GM21528 (cell line): ENCODE measurements around the gene GRIK1.
"Not testable (repeated sequence)": the region's sequence is repeated elsewhere in the genome, so short reads cannot be mapped to it uniquely, and the experiment has no call there.

Experiments
- ATAC-seq: cut with Tn5 transposase; IDR thresholded peaks from one replicate; pipeline ENCODE4 v1.9.1; 2021; ENCODE audit warnings: mild to moderate bottlenecking, moderate library complexity; ENCODE audit not compliant: unreplicated experiment, low FRiP score

The GRIK1 gene

DNA sequence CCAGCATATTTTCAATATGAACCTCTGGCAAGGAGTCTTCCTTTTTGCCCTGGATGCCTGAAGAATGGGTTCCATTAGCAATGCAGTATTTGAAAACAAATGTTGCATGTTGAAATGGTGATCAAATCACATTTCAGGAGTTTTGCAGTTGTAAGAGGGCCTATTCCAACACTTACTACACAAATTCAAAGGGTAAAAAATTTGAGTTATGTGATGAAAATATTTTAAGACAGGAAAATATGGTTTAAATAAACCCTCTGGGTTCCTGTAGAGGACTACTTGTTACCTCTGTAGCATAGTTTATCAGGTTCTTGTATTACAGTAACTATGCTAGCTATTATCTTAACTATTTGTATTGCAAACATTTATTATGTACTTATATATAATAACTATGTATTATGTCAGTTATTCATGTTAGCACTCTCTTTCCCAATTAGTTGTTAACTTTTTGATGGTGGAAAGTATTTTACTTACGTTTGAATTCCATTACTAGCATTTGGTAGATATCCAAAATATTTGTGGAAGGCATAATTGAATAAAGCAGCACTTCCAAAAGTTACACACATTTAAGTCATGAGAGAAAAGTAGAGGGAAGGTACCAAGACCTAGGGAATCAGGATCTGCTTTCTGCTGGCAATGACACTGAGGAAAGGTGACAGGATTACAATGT, 312.9 kb downstream of the GRIK1 start:
- no peak for ATAC-seq

DNA sequence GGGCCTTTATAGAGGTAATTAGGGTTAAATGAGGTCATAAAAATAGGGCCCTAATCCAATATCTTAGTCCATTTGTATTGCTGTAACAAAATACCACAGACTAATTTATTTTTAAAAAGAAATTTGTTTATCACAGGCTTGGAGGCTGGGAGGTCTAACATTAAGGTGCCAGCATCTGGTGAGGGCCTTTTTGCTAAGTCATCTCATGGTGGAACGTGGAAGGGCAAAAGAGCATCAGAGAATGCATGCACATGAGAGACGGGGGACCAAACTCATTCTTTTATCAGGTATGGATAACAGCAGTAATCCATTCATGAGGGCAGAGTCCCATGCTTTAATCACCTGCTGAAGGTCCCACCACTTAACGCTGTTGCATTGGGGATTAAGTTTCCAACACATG, 313.8 kb downstream of the GRIK1 start:
- no peak for ATAC-seq

DNA sequence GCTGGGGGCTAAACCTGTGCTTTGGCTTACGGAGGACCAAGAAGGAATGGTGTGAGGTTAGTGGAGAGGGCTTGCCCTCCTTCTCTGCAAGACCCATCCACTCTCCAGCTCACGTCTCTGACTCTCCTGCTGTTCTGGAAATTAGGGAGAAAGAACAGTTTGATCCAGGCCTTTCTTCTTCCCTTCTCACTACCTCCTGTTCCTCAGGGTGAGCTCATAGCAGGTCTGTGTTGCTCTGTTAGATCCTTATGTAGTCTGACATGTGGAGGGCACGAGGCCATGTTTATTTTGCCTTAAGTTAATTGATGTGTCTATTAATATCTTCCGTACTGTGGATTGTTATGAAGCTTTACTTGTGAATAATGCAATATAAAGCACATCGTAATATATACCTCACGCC, 315.0 kb downstream of the GRIK1 start:
- no peak for ATAC-seq

DNA sequence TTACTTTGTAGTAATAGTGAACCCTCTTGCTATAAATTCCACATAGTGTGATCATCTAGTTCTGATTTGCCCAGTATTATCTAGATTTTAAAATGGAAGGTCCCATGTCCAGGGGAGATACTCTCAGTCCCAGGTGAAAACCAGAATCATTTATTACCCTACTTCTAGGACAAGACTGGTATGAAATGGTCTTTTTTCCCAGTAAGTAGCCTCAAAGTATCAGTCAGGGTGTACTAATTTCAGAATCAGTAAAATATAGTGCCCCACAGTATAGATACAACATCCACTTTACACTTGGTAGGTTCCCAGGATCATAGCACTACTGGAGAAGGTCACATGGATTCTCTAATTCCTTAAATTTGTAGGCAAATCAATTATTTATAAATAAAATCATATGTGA, 318.3 kb downstream of the GRIK1 start:
- no peak for ATAC-seq

DNA sequence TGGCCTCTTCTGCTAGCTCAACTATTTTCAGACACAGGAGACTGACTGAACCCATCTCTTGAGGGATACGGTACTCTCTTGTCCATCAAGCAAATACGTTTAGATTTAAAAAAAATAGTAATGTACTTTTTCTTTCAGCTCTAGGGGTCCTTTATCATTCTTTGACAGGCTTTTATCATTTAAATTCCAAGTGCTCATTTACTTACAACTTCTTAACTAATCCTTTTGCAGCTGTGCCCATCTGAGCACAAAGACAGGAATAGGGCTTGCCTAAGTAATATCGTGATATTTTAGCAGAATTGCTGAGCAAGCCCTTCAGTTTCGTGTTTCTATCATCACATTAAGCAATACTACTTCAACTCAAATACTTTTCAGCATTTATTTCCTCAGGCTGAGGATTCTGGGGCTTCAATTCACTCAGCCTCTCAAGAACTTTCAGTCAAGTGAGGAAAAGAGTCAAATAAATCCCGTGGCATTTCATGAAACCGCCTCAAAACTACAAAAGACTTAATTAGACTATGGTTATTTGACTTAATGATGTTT, 323.5 kb downstream of the GRIK1 start:
- no peak for ATAC-seq

DNA sequence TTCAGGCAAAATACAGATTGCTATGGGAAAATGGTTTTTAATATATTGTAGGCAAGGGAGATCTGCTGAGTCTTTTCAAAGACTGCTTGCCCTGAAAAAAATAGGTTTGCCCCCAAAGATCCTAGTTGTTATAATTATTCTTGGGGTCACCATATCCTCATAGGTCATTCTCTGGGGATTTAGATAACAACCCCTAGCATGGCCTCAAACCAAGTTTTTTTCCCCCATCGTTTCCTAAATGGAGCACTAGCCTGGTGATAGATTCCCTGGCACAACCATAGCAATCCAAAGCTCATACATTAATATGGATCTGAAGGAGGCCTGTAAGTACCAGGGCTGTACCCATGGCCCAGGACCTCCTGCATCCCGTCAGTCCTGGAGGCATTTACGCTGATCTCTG, 325.9 kb downstream of the GRIK1 start:
- ATAC-seq: no peak

DNA sequence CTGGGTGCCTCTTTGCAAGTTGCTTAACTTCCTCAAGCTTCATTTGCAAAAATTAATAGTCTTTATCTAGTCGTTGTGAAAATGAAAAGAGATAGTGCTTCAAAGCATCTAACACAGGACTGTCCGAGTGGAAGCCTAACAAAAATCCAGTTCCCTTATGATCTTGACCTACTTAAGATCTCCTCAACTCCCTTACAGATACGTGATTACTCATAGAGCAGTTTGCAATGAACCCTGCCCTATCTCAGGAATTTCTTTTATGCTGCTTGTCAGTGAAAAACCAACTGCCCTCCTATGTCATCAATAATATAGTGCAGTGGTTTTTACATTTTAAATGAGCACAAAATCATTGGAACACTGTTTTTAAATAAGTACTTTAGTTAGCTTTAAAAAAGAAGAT, 326.8 kb downstream of the GRIK1 start:
- no peak for ATAC-seq

DNA sequence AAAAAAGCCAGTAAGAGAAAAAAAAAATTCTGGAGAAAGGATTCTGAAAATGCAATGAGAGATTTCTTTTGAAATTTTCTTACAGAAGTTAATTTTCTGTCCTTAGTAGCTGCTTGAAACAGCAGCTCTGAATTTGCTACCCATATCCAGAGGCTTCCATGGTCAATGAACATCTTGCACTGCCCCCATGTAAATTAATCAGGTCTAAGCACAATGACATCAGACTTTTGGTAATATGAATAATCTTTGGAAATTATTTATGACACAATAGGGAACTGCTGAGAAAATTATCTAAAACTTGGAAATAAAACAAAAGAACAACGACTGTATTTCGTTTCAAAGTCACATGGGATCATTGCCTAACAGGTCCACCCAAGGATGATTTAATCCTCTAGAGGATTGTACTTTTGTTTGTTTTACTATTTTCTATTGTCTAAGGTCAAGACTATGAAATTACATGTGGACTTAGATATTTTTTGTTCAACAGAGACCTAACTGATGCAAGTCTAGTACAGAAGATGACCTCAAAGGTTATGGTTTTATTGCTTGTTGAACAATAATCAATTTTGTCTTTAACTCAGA, 328.9 kb downstream of the GRIK1 start:
- ATAC-seq: no peak

DNA sequence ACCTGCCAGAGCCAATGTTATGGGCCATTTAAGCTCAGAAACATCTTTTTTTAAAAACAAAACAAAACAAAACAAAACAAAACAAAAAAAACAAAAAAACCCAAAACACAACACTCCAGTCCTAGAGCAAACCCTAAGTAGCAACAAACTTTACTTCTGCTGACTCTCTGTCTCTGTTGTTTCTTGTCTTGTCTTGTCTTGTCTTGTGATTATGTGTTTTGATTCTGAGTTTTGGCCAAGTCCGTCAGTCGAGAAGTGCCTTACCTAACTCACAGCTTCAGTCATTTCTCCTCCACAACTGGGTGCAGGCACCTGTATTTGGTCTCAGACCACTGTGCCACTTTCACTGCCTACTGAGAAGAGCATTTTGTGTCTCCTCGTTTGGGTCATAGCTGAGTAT, 333.2 kb downstream of the GRIK1 start:
- ATAC-seq: no peak

DNA sequence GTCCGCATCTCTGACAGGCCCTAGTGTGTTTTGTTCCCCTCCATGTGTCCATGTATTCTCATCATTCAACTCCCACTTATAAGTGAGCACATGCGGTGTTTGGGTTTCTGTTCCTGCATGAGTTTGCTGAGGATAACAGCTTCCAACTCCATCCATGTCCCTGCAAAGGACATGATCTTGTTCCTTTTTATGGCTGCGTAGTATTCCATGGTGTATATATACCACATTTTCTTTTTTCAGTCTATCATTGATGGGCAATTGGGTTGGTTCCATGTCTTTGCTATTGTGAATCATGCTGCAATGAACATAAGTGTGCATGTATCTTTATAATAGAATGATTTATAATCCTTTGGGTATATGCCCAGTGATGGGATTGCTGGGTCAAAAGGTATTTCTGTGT, 334.6 kb downstream of the GRIK1 start:
- not testable (repeated sequence) for ATAC-seq

DNA sequence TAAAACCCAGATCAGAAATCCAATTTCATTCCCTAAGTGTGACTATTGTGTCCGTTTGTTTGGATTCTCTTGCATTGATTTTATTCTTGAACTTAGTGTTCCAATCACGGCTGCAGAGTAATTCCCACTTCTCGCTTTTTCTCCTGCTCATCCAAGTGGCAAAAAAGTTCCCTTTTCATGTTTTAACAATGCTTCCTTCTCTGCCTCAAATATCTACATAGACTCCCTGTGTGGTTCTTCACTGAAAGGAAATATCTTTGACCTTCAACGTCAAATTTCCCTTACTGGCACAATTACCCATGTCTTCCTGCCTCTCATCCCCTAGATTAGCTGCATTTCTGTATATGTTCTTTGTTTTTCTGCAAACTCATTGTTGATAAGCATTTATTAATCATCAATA, 335.7 kb downstream of the GRIK1 start:
- ATAC-seq: no peak

DNA sequence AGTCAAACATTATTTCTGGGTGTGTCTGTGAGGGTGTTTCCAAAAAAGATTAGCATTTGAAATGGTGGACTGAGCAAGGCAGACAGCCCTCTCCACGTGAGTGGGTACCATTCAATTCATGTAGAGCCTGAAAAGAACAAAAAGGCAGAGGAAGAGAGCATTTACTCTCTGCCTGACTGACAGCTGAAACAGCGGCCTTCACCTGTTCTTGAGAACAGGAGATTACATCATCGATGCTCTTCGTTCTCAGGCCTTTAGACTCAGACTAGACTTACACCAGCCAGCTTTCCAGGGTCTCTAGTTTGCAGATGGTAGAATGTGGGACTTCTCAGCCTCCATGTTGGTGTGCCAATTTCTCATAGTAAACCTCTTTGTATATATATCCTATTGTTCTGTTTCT, 338.7 kb downstream of the GRIK1 start:
- no peak for ATAC-seq

DNA sequence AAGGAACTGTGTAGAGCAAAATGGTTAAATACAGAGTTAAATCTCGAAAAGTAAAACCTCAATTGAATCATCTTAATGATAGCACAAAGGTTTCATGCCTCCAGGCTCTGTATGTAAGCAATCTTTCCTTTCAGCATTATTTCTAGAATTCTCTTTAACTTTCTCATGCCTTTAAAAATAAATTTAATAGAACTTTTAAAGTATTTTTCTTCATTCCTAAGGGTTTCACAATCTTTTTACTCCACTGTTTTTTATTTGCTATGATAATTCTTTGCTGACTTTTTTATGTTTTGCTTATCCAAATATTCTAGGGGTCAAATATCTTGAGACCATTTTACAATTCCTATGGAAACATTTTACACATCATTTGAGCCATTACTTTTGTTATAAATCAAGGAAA, 353.1 kb downstream of the GRIK1 start:
- ATAC-seq: no peak

DNA sequence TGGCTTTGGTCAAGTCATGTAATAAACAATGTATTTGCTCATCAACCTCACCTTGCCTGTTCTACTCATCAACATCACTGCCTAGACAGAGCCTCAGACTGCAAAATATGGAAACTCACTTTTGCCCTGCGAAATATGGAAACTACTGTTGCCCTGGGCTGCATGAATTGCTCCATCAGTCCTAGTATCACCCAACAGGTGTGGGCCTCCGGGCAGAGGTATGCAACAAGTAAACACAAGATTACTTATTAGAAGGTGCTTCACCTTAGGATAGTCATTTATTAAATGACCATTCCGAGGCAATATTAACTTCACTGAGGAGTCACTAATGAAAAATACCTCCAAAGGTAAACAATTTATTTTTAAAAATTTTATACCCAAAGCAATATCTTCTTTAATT, 354.3 kb downstream of the GRIK1 start:
- no peak for ATAC-seq

DNA sequence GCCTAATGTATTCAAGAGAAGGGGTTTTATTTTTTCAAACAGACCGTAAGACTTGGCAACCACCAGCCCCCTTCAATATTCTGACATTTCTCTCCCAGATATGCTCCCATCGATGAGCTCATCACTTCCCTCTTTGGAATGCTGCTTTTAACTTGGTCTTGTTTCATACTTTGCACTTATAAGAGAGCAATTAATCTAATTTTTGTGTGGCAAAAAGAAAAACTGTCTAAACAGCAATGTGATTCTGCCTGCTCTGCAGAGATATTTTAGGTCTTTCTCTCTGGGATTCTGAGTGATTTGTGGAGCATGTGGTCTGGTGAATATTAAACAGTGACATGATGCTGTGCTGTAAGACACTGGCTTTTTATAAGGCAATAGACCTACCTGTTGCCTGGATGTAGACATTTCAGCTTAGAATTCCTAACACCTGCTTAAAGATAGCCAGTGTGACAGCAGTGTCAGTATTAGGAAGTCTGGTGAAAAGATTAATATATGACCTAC, 356.3 kb downstream of the GRIK1 start:
- no peak for ATAC-seq

DNA sequence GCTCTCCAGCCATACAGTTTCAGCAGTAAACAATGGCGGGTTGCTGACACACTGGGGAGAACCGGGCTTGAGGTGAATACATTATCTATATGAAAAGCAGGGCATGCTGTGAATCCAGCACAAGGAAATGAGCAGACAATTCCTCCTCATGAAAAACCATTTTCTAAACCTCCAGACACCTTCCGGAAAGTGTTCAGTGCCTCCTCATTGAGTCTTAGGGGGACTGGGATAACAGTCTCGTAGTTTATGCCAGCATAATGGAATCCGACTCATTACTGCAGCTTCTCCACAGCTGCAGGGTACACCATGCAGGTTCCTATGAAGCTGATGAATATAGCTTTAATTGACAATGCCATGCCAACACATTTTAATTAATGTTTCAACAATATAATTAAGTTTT, 356.9 kb downstream of the GRIK1 start:
- no peak for ATAC-seq

DNA sequence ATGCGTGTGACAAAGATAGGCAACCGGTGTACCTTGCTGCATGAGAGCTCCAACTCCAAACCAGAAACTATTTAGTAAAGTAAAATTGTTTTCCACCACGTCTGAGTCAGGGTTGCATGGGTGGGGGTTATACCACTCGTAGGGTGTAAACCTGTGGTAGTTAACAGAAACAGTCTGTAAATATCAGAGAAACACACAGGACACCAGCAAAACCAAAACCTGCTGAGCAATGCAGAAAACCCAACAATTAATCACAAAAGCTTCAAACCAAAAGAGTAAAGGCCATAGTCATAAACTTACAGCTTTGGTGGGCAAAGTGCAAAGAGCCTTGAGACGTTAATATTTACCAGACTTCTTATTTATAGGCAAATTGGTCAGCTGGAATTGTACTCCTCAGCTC, 358.4 kb downstream of the GRIK1 start:
- ATAC-seq: no peak

DNA sequence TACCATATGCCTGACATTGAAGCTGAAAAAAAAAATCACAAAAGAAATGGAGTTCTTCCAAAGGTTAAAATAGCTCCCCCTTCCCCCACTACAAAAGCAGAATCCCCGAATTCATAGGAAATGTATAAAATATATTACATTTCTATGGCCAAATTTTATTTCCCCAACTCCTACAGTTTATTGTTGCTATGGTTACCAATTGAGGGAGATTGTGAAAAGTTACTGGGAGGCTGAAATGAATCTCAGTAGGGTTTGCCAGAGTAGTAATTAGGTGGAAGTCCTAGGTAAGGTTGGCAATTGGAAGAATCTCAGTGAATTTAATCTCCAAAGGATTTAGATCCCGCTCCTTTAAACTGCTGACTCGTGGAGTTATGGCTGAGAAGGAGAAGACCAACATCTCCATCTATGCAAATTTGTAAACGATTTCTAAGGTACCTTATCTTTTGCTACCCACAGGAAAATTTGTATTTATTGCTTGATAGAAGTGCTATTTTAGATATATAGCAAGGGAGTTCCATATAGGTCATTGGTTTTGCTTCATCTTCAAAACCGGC, 359.0 kb downstream of the GRIK1 start:
- ATAC-seq: no peak

DNA sequence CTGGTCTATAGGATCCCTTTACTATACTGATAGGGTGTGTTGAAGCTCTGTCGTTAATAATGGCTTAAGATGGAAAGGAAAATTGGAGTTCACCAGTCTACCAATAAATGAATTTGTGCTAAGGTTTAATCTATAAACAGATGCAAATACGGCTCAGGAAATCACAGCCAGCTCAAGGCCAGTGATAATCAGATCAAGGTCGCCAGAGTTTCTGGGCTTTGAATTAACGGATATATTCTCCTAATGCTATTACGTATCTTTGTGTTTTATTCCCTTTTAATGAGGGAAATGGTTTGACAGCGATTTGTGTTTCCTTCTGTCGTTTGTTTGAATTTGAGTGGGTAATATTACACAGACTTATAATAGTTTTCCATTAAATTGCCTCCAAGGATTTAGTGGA, 361.5 kb downstream of the GRIK1 start:
- no peak for ATAC-seq

DNA sequence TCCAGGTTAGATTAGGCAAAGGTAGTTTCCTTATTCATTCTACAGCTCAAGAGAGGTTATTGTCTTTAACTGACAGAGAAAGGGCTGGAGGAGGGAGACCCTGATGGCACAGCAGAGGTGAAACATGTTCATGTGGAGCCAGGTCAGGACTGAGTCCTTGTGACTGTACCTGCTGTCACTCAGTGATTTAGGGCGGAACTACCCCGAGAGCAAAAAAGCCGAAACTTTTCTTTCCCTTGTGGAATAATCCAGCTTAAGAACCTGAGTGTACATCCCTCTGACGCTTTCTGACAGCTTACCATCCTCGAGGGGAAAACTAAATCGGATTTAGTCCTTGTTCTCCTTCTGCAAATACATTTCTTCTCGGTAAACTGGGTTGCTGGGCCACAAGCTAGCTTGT, 367.8 kb downstream of the GRIK1 start:
- no peak for ATAC-seq

DNA sequence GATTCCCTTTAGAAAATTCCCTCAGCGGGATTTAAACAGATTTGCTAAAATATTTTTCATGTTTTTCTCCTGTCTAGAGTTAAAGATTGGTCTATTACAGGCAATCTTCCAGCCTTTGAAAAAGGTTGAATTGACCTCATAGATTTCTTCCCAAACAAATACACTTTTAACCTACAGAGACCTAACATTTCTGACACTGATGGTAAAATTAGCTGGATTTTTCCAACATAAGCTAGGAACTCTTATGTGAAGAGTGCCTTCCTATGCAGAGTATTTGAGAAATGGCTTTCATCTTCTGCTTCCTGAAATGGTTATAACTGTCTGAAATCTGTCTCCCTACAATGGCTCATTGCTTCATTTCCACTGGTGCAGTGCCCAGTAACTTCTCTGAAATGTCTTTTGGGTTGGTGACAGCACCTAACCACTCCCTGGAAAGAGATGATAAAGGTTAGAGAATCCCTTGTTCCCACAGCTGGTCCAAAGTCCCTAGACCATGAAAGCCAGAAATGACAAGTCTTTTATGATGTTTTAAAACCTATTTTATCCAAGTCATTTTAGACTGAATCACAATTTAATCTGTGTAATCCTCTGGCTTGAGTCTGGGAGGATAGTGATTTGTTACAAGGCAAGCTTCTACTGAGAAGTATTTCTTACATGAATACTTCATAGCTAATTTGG, 371.6 kb downstream of the GRIK1 start:
- no peak for ATAC-seq
